Activated naive CD8-positive, alpha-beta T cell treated with anti-CD3 and anti-CD28 coated beads for 36 hours (primary cell): ENCODE measurements around the gene FUS. TPM values are rescaled to one million over a fixed set of nuclear protein-coding genes. Genes with fewer than 3 reads are reported as not detected.

ENCODE experiments used
- DNase-seq: peaks from one replicate; pipeline ENCODE4 v3.0.0; 2021
- H3K27ac Mint-ChIP-seq: one replicate; pipeline ENCODE4 v1.8.0; 2022; ENCODE audit warnings: mild to moderate bottlenecking, moderate library complexity, mixed read lengths
- H3K27me3 Mint-ChIP-seq: one replicate; pipeline ENCODE4 v1.8.0; 2022; ENCODE audit warnings: mild to moderate bottlenecking, mixed read lengths
- H3K36me3 Mint-ChIP-seq: one replicate; pipeline ENCODE4 v1.8.0; 2021; ENCODE audit warnings: mild to moderate bottlenecking, mixed read lengths
- H3K4me1 Mint-ChIP-seq: one replicate; pipeline ENCODE4 v1.8.0; 2021; ENCODE audit warnings: mixed read lengths
- H3K4me3 Mint-ChIP-seq: one replicate; pipeline ENCODE4 v1.8.0; 2022; ENCODE audit warnings: mild to moderate bottlenecking, moderate library complexity, mixed read lengths
- H3K9me3 Mint-ChIP-seq: one replicate; pipeline ENCODE4 v1.8.0; 2022; ENCODE audit warnings: mixed read lengths
- total RNA-seq, 2 experiments: library from RNA; stranded (reverse); gene quantifications; one replicate each; pipeline ENCODE4 v1.2.3, GENCODE V29; 2021

FUS gene
- total RNA-seq, 2 experiments from 2014 or later, result 817 to 858 TPM

GRCh38 chr16:31219154-31219741 lies 39.3 kb downstream of the FUS start:
- Mint-ChIP-seq H3K27me3 (peaks cover 57% of the 10 kb centered on the region), H3K36me3 (no peaks in the 10 kb centered on the region), H3K4me3 (no peak overlapping the region), H3K27ac (no peak overlapping the region), H3K4me1 (peaks cover 14% of the 10 kb centered on the region), H3K9me3 (no peaks in the 10 kb centered on the region)
- DNase-seq, result no peak

GRCh38 chr16:31221357-31222160 lies 41.6 kb downstream of the FUS start:
- H3K4me1 Mint-ChIP-seq, result peaks cover 4% of the 10 kb centered on the region
- H3K4me3 Mint-ChIP-seq, result no peak overlapping the region
- H3K27ac Mint-ChIP-seq, result no peak overlapping the region
- no peak for DNase-seq
- H3K27me3 Mint-ChIP-seq, result peaks cover 38% of the 10 kb centered on the region
- no peaks in the 10 kb centered on the region for H3K9me3 Mint-ChIP-seq
- H3K36me3 Mint-ChIP-seq, result no peaks in the 10 kb centered on the region

GRCh38 chr16:31223044-31223443 lies 43.1 kb downstream of the FUS start:
- no peaks in the 10 kb centered on the region for H3K36me3 Mint-ChIP-seq
- no peak overlapping the region for H3K27ac Mint-ChIP-seq
- no peak for DNase-seq
- no peaks in the 10 kb centered on the region for H3K4me1 Mint-ChIP-seq
- H3K27me3 Mint-ChIP-seq, result peaks cover 23% of the 10 kb centered on the region
- no peaks in the 10 kb centered on the region for H3K9me3 Mint-ChIP-seq
- no peak overlapping the region for H3K4me3 Mint-ChIP-seq

DNA sequence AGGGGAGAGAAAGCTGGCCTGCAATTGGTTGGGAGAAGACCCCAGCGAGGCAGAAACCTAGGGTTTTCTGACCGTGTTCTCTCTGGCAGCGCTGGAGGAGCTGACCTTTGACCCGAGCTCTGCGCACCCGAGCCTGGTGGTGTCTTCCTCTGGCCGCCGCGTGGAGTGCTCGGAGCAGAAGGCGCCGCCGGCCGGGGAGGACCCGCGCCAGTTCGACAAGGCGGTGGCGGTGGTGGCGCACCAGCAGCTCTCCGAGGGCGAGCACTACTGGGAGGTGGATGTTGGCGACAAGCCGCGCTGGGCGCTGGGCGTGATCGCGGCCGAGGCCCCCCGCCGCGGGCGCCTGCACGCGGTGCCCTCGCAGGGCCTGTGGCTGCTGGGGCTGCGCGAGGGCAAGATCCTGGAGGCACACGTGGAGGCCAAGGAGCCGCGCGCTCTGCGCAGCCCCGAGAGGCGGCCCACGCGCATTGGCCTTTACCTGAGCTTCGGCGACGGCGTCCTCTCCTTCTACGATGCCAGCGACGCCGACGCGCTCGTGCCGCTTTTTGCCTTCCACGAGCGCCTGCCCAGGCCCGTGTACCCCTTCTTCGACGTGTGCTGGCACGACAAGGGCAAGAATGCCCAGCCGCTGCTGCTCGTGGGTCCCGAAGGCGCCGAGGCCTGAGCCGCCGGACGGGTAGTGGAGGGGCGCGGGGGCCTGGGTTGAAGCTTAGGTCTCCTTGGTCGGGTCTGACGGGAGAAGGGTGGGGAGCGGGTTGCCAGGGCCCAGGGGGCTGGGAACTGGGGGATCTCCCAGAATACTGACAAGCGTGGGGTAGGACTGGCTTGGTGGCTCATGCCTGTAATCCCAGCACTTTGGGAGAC lies 44.4 kb downstream of the FUS start:
- H3K27ac Mint-ChIP-seq, result no peak overlapping the region
- no peaks in the 10 kb centered on the region for H3K9me3 Mint-ChIP-seq
- H3K4me3 Mint-ChIP-seq, result no peak overlapping the region
- no peaks in the 10 kb centered on the region for H3K4me1 Mint-ChIP-seq
- no peak for DNase-seq
- H3K36me3 Mint-ChIP-seq, result no peaks in the 10 kb centered on the region
- peaks cover 11% of the 10 kb centered on the region for H3K27me3 Mint-ChIP-seq

GRCh38 chr16:31225193-31225592 lies 45.3 kb downstream of the FUS start:
- H3K4me3 Mint-ChIP-seq, result no peak overlapping the region
- H3K4me1 Mint-ChIP-seq, result no peaks in the 10 kb centered on the region
- no peak for DNase-seq
- no peaks in the 10 kb centered on the region for H3K36me3 Mint-ChIP-seq
- no peak overlapping the region for H3K27ac Mint-ChIP-seq
- H3K9me3 Mint-ChIP-seq, result no peaks in the 10 kb centered on the region
- H3K27me3 Mint-ChIP-seq, result peaks cover 11% of the 10 kb centered on the region

DNA sequence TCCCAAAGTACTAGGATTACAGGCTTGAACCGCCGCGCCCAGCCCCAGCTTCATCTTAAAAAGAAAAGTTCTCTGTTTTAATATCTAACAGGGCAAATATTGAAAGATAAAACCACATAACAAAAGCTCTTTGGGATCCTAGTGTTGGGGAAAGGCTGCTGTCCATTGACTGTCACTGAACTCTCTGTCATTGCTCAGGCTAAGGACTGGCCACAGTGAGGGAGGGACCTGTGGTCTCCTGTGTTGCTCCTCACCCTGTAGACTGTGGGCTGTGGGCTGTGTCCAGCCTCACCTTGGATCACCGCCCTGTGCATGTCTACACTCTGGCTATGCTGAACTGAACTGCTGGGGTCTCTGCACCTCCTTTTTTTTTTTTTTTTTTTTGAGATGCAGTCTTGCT lies 48.3 kb downstream of the FUS start:
- no peak overlapping the region for H3K27ac Mint-ChIP-seq

DNA sequence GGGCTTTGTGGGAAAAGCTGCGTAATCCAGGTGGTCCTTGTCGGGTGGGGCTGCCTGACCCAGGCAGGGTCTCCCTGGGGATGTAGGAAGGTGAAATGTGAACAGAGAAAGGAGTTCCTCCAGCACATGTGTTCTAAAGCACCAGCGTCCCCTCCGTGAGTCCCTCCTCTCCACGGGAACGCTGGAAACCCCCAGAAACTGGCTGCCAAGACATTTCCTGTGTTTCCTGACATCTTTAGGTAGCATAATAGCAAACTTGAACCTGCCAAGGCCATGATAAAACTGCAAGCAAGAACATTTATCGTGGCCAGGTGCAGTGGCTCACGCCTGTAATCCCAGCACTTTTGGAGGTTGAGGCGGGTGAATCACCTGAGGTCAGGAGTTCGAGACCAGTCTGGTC lies 49.6 kb downstream of the FUS start:
- H3K4me1 Mint-ChIP-seq, result no peaks in the 10 kb centered on the region
- no peak for DNase-seq
- H3K27ac Mint-ChIP-seq, result no peak overlapping the region
- no peaks in the 10 kb centered on the region for H3K27me3 Mint-ChIP-seq
- no peaks in the 10 kb centered on the region for H3K9me3 Mint-ChIP-seq
- no peak overlapping the region for H3K4me3 Mint-ChIP-seq
- H3K36me3 Mint-ChIP-seq, result no peaks in the 10 kb centered on the region

More for the DNA sequence above, 48.3 kb downstream of the FUS start:
- no peaks in the 10 kb centered on the region for H3K4me1 Mint-ChIP-seq
- no peaks in the 10 kb centered on the region for H3K27me3 Mint-ChIP-seq
- no peaks in the 10 kb centered on the region for H3K36me3 Mint-ChIP-seq
- no peak for DNase-seq
- H3K9me3 Mint-ChIP-seq, result no peaks in the 10 kb centered on the region
- H3K4me3 Mint-ChIP-seq, result no peak overlapping the region

- DNase-seq, result no peak
- no peaks in the 10 kb centered on the region for H3K27me3 Mint-ChIP-seq
- no peaks in the 10 kb centered on the region for H3K36me3 Mint-ChIP-seq
- H3K4me3 Mint-ChIP-seq, result no peak overlapping the region
- no peaks in the 10 kb centered on the region for H3K9me3 Mint-ChIP-seq
- no peaks in the 10 kb centered on the region for H3K4me1 Mint-ChIP-seq
- no peak overlapping the region for H3K27ac Mint-ChIP-seq
These were observed 58.1 kb downstream of the FUS start for GRCh38 chr16:31238041-31238440.

Other genes starting within 250 kb of the FUS start
- gene ORAI3, start 231.1 kb upstream of the FUS start, total RNA-seq, result 1 to 10 TPM; 5.4 to 5.7 TPM
- 10 to 100 TPM; 28.5 to 31.7 TPM for gene SETD1A, start 222.4 kb upstream of the FUS start, total RNA-seq
- gene HSD3B7, start 194.9 kb upstream of the FUS start, total RNA-seq, result 1 to 10 TPM; 1.5 TPM
- 1 to 10 TPM; 1.3 to 1.6 TPM for gene STX1B, start 169.5 kb upstream of the FUS start, total RNA-seq
- gene STX4, start 146.6 kb upstream of the FUS start, total RNA-seq, result 10 to 100 TPM; 32.4 to 33.0 TPM
- gene ZNF668, start 105.9 kb upstream of the FUS start, total RNA-seq, result 10 to 100 TPM; 17.3 to 18.5 TPM
- 10 to 100 TPM; 20.0 to 21.8 TPM for gene ZNF646, start 105.7 kb upstream of the FUS start, total RNA-seq
- 1 to 10 TPM; 3.0 to 3.1 TPM for gene PRSS53, start 91.2 kb upstream of the FUS start, total RNA-seq
- gene VKORC1, start 85.3 kb upstream of the FUS start, total RNA-seq, result 10 to 100 TPM; 57.9 to 61.3 TPM
- 10 to 100 TPM; 45.5 to 49.3 TPM for gene BCKDK, start 71.8 kb upstream of the FUS start, total RNA-seq
- 10 to 100 TPM; 48.9 to 49.9 TPM for gene KAT8, start 62.5 kb upstream of the FUS start, total RNA-seq
- not detected for gene PRSS8, start 44.4 kb upstream of the FUS start, total RNA-seq
- gene PRSS36, start 30.1 kb upstream of the FUS start, total RNA-seq, result under 1 TPM in 1 of 2 experiments, not detected in 1; 0.74 TPM
- gene PYCARD, start 22.6 kb downstream of the FUS start, total RNA-seq, result 1 to 10 TPM; 5.0 to 5.2 TPM
- gene TRIM72, start 34.0 kb downstream of the FUS start, total RNA-seq, result not detected
- not detected for gene PYDC1, start 37.0 kb downstream of the FUS start, total RNA-seq
- gene ITGAM, start 79.8 kb downstream of the FUS start, total RNA-seq, result under 1 TPM; 0.38 to 0.68 TPM
- 1 to 10 TPM; 1.4 to 1.6 TPM for gene ITGAX, start 175.0 kb downstream of the FUS start, total RNA-seq
- not detected for gene ITGAD, start 213.2 kb downstream of the FUS start, total RNA-seq
- gene COX6A2, start 248.2 kb downstream of the FUS start, total RNA-seq, result not detected